GM18505 (cell line): ENCODE results near the gene DGKG.

ENCODE experiments used
- ATAC-seq: cut with Tn5 transposase; IDR thresholded peaks from one replicate; pipeline ENCODE4 v1.9.1; 2021; ENCODE audit not compliant: unreplicated experiment
- POLR2A ChIP-seq: IDR thresholded peaks from 4 replicates; pipeline ENCODE4 v1.6.1; 2011; ENCODE audit warnings: borderline replicate concordance; ENCODE audit not compliant: insufficient read depth, insufficient read length; ENCODE audit errors: extremely low read depth

DGKG gene

GRCh38 chr3:186298876-186299275 lies 63.2 kb downstream of the DGKG start:
- TF ChIP-seq POLR2A = no peak
- no peak for ATAC-seq

GRCh38 chr3:186290796-186291195 lies 71.2 kb downstream of the DGKG start:
- TF ChIP-seq POLR2A = no peak
- ATAC-seq = no peak

GRCh38 chr3:186287711-186288110 lies 74.3 kb downstream of the DGKG start:
- TF ChIP-seq POLR2A = no peak
- no peak for ATAC-seq

- no peak for ATAC-seq
Measured at GRCh38 chr3:186286114-186286513, 75.9 kb downstream of the DGKG start.

GRCh38 chr3:186284661-186285060 lies 77.4 kb downstream of the DGKG start:
- no peak for ATAC-seq
- TF ChIP-seq POLR2A = no peak

More at GRCh38 chr3:186286114-186286513, 75.9 kb downstream of the DGKG start:
- TF ChIP-seq POLR2A = no peak

GRCh38 chr3:186284349-186284652 lies 77.7 kb downstream of the DGKG start:
- no peak for TF ChIP-seq POLR2A
- no peak for ATAC-seq

- ATAC-seq = no peak
- TF ChIP-seq POLR2A = no peak
Measured at GRCh38 chr3:186283651-186284348, 78.2 kb downstream of the DGKG start.

- ATAC-seq = no peak
- no peak for TF ChIP-seq POLR2A
Measured at GRCh38 chr3:186283096-186283495, 78.9 kb downstream of the DGKG start.

GRCh38 chr3:186281176-186281575 lies 80.9 kb downstream of the DGKG start:
- TF ChIP-seq POLR2A = no peak
- ATAC-seq = no peak

- TF ChIP-seq POLR2A = no peak
- ATAC-seq = no peak
Measured at GRCh38 chr3:186280737-186281136, 81.3 kb downstream of the DGKG start.

GRCh38 chr3:186277268-186277909 lies 84.6 kb downstream of the DGKG start:
- ATAC-seq = no peak
- TF ChIP-seq POLR2A = no peak

GRCh38 chr3:186275436-186275835 lies 86.6 kb downstream of the DGKG start:
- no peak for ATAC-seq
- TF ChIP-seq POLR2A = no peak

- no peak for ATAC-seq
- no peak for TF ChIP-seq POLR2A
Measured at GRCh38 chr3:186273586-186273985, 88.4 kb downstream of the DGKG start.

GRCh38 chr3:186270701-186271100 lies 91.3 kb downstream of the DGKG start:
- no peak for TF ChIP-seq POLR2A
- no peak for ATAC-seq
